Suprapubic skin (tissue), 4 donors: Measurements from ENCODE around the gene SIGLEC6.

Experiments used
- EP300 ChIP-seq: sonication (generic); formaldehyde crosslinking; IDR thresholded peaks from one replicate; pipeline ENCODE4 v1.6.1; 2017; ENCODE audit warnings: antibody characterized with exemption
- POLR2A ChIP-seq, 2 donors: fragments of 450-650 bp; IDR thresholded peaks; one replicate each; pipeline ENCODE4 v1.6.1; 2017; ENCODE audit warnings: antibody characterized with exemption in 2 of 2, mild to moderate bottlenecking in 2 of 2, moderate library complexity in 2 of 2
- POLR2AphosphoS5 ChIP-seq, 3 donors: sonication (generic); formaldehyde crosslinking; IDR thresholded peaks; one replicate each; pipeline ENCODE4 v1.6.1; 2017; ENCODE audit warnings: antibody characterized with exemption in 3 of 3

DNA sequence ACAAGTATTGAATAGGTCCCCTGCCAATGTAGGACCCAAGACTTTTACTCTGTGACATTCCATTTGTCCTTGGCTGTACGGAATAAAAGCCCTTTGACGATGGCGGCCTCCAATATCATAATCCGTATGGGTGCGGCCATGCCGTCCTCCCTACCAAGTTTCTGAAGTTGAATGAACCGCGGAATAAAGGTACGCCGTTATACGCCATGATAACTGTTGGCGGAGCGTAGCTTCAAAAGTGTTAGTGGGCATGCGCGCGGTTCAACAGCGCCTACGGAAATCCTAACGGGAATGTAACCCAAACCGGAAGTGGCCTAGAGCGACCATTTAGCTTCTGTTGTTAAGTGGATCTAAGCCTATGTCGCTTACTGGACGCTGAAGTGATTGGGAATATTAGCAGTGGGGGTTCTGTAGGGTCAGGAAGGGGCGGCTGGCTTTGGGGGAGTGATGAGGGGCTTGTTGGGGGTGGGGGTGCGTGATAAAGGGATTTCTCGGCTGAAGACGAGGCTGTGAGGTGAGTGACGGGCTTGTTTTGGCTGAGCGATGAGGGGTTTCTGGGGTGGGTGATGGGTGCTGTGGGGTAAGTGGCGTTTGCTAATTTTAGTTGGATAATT is 39.6 kb upstream of the SIGLEC6 start, which contains the start of gene ZNF175:
- no peak for TF ChIP-seq POLR2A (IDR thresholded peaks at IDR 0.05)
- TF ChIP-seq POLR2AphosphoS5 (IDR thresholded peaks at IDR 0.05) = peak in 2 of 3 donors; percentile 58 to 74
- no peak for TF ChIP-seq EP300
